HepG2 (cell line): ENCODE results near the gene ZNF22. TPM values are rescaled to one million over a fixed set of nuclear protein-coding genes. Genes with fewer than 3 reads are reported as not detected.

ENCODE experiments used
- AGO2 ChIP-seq: fragments of 200-400 bp; formaldehyde crosslinking; optimal IDR thresholded peaks from 2 replicates; pipeline ENCODE3; 2017; ENCODE audit warnings: mild to moderate bottlenecking, low read depth, low read length, moderate library complexity
- AHDC1 ChIP-seq: sonication (generic); formaldehyde crosslinking; IDR thresholded peaks from 2 replicates; pipeline ENCODE4 v1.5.1; 2020; ENCODE audit warnings: mild to moderate bottlenecking, missing genetic modification reagents, borderline replicate concordance
- ATF2 ChIP-seq: sonication (generic); formaldehyde crosslinking; IDR thresholded peaks from 2 replicates; pipeline ENCODE4 v1.4.0; 2020; ENCODE audit warnings: missing genetic modification reagents
- CEBPG ChIP-seq: IDR thresholded peaks from 2 replicates; pipeline ENCODE4 v1.6.1; 2016
- HNF1A ChIP-seq, 2 experiments: sonication (generic) in 1 of 2; formaldehyde crosslinking in 1 of 2; IDR thresholded peaks; 2 replicates each; pipeline versions ENCODE4 v1.4.0 to v1.6.1; 2016 to 2020; ENCODE audit warnings: borderline replicate concordance in 1 of 2, low read depth in 1 of 2, mild to moderate bottlenecking in 1 of 2, missing genetic modification reagents in 1 of 2
- HNRNPL ChIP-seq: fragments of 200-400 bp; formaldehyde crosslinking; IDR thresholded peaks from 2 replicates; pipeline ENCODE4 v1.6.1; 2017; ENCODE audit warnings: mild to moderate bottlenecking, low read depth, low read length
- MAX ChIP-seq: IDR thresholded peaks from 2 replicates; pipeline ENCODE4 v1.6.1; 2012; ENCODE audit warnings: inconsistent platforms
- POLR2AphosphoS5 ChIP-seq: IDR thresholded peaks from 2 replicates; pipeline ENCODE4 v1.6.1; 2012; ENCODE audit warnings: low read depth, low read length
- RBM39 ChIP-seq: fragments of 200-400 bp; formaldehyde crosslinking; IDR thresholded peaks from one replicate; pipeline ENCODE4 v1.6.1; 2018; ENCODE audit warnings: antibody characterized with exemption, mild to moderate bottlenecking, low read depth, low read length; ENCODE audit not compliant: poor library complexity, severe bottlenecking
- SNAI1 ChIP-seq: sonication (generic); formaldehyde crosslinking; IDR thresholded peaks from 2 replicates; pipeline ENCODE4 v1.5.0; 2020; ENCODE audit warnings: mild to moderate bottlenecking, missing genetic modification reagents, borderline replicate concordance
- TARDBP ChIP-seq: sonication (generic); formaldehyde crosslinking; IDR thresholded peaks from 2 replicates; pipeline ENCODE4 v1.8.0; 2022; ENCODE audit warnings: mild to moderate bottlenecking, missing genetic modification reagents
- ZNF275 ChIP-seq: sonication (generic); formaldehyde crosslinking; IDR thresholded peaks from 2 replicates; pipeline ENCODE4 v1.8.0; 2022; ENCODE audit warnings: missing genetic modification reagents, mild to moderate bottlenecking, inconsistent platforms, borderline replicate concordance
- ZNF749 ChIP-seq: sonication (generic); formaldehyde crosslinking; IDR thresholded peaks from 2 replicates; pipeline ENCODE4 v1.8.0; 2022; ENCODE audit warnings: mild to moderate bottlenecking, missing genetic modification reagents, moderate library complexity, borderline replicate concordance
- ZNF792 ChIP-seq: IDR thresholded peaks from 2 replicates; pipeline ENCODE4 v1.6.1; 2016
- polyA plus RNA-seq, 8 experiments: library from polyadenylated mRNA; depleted of rRNA in 3 of 8; stranded (reverse) in 7 of 8; unstranded in 1 of 8; fragments of >200 nt; fragmentation: Illumina TruSeq in 4 of 8; extraction: Trizol in 4 of 8; gene quantifications; 2 replicates each; pipeline versions ENCODE4 v1.2.1 to v1.2.3, GENCODE V29; 2011 to 2016; ENCODE audit warnings: low read depth in 4 of 8, missing spikeins in 1 of 8, mixed read lengths in 1 of 8; ENCODE audit not compliant: insufficient read depth in 1 of 8
- total RNA-seq, 5 experiments: library from RNA; depleted of rRNA; stranded (reverse); fragments of >200 nt; fragmentation: Illumina TruSeq; extraction: Trizol; gene quantifications; 2 replicates each; pipeline ENCODE4 v1.2.3, GENCODE V29; 2016; ENCODE audit warnings: low read depth in 1 of 5

The ZNF22 gene
- total and polyA plus RNA-seq, 2 of the 13 experiments (the other 11 are each of a cell fraction or from before 2014, with no cell fraction given), result 0.40 to 1.3 TPM

- TF ChIP-seq AHDC1 (CRISPR knock-in tag) (peak; percentile 36; the same call in 1 of the 2 replicates), CEBPG (CRISPR knock-in tag) (peak; percentile 20; the same call in 1 of the 2 replicates), HNF1A (IDR thresholded peaks at IDR 0.05; ENCODE audit: low read depth) (no peak), HNF1A (CRISPR knock-in tag; IDR thresholded peaks at IDR 0.05; ENCODE audit: borderline replicate concordance) (peak; percentile 82; the same call in 1 of the 2 replicates), ZNF792 (CRISPR knock-in tag) (peak; percentile 65; the same call in 1 of the 2 replicates), RBM39 (peak; percentile 72), ATF2 (CRISPR knock-in tag) (peak; percentile 15; the same call in 1 of the 2 replicates), ZNF275 (CRISPR knock-in tag) (0 out of 2 replicates have a peak, but pooled peaks have one; percentile 61), MAX (peak; percentile 71; the same call in 1 of the 2 replicates), HNRNPL (peak; percentile 95), AGO2 (peak; percentile 29), POLR2AphosphoS5 (peak; percentile 36; the same call in 1 of the 2 replicates), ZNF749 (CRISPR knock-in tag) (no peak), SNAI1 (CRISPR knock-in tag) (peak; percentile 67; the same call in 1 of the 2 replicates), TARDBP (CRISPR knock-in tag) (peak; percentile 78)
Observed at GRCh38 chr10:44963772-44964633, 36.7 kb upstream of the ZNF22 start (continued).
